KMS-11 (cell line): ENCODE data around the gene DHRS13.

Experiments used
- H2AFZ ChIP-seq: fragments of 200-600 bp; sonication (generic); 2 replicates; pipeline ENCODE4 v1.6.1; 2016; ENCODE audit warnings: antibody characterized with exemption, mixed run types, low read depth
- H3K27ac ChIP-seq: fragments of 200-600 bp; sonication (generic); 2 replicates; pipeline ENCODE4 v1.6.1; 2016; ENCODE audit warnings: mild to moderate bottlenecking, mixed run types
- H3K27me3 ChIP-seq: fragments of 200-600 bp; sonication (generic); 2 replicates; pipeline ENCODE4 v1.6.1; 2017; ENCODE audit warnings: mild to moderate bottlenecking, low read depth, mixed run types, moderate library complexity; ENCODE audit not compliant: insufficient read depth
- H3K36me3 ChIP-seq: fragments of 200-600 bp; sonication (generic); 2 replicates; pipeline ENCODE4 v1.6.1; 2017; ENCODE audit warnings: mild to moderate bottlenecking, mixed run types; ENCODE audit not compliant: insufficient read depth
- H3K4me1 ChIP-seq: fragments of 200-600 bp; sonication (generic); 2 replicates; pipeline ENCODE4 v1.6.1; 2016; ENCODE audit warnings: mild to moderate bottlenecking, low read depth, mixed run types; ENCODE audit not compliant: poor library complexity, severe bottlenecking
- H3K4me2 ChIP-seq: fragments of 200-600 bp; sonication (generic); 2 replicates; pipeline ENCODE4 v1.7.0; 2016; ENCODE audit warnings: mild to moderate bottlenecking, mixed run types
- H3K4me3 ChIP-seq: fragments of 200-600 bp; sonication (generic); IDR thresholded peaks from 2 replicates; pipeline ENCODE4 v1.6.1; 2017; ENCODE audit warnings: low read depth, low read length, mixed read lengths; ENCODE audit not compliant: insufficient read depth
- H3K79me2 ChIP-seq: fragments of 200-600 bp; sonication (generic); 2 replicates; pipeline ENCODE4 v1.6.1; 2016; ENCODE audit warnings: low read depth, mixed run types; ENCODE audit not compliant: insufficient read depth
- H3K9ac ChIP-seq: fragments of 200-600 bp; sonication (generic); 2 replicates; pipeline ENCODE4 v1.6.1; 2016; ENCODE audit warnings: mild to moderate bottlenecking, mixed run types
- H4K20me1 ChIP-seq: fragments of 200-600 bp; sonication (generic); 2 replicates; pipeline ENCODE4 v1.6.1; 2016; ENCODE audit warnings: mild to moderate bottlenecking, mixed run types; ENCODE audit not compliant: insufficient read depth
- TF ChIP-seq, protein P1 (sequence below): fragments of 200-600 bp; sonication (generic); conservative IDR thresholded peaks from 2 replicates; pipeline ENCODE4 v1.6.1; 2017; ENCODE audit warnings: low read depth, mild to moderate bottlenecking, antibody characterized with exemption, low read length, moderate library complexity, mixed read lengths

DHRS13 gene

DNA sequence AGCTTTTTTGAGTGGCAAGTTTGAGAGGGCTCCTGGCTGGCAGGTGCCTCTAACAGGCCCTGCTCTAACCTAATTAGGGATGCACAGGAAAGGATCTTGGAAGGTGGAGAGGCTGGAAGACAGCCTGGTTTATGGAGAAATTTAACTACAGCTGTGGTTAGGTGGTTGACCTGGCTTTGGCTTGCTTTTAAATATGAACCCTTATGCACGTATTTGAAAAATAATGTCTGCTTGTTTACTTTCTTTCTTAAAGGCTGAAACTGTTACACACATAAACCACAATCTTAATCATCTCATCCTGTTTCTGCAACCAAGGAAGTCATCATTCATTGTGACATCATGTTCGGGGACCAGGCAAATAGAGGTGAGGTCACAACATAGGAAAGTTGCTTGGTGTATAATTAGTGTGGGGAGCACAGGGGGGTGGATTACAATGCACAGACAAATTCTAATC lies 23.1 kb upstream of the DHRS13 start:
- Histone ChIP-seq H3K36me3 (peaks cover 12% of the 10 kb centered on the region; the same call in 1 of the 2 replicates), H4K20me1 (no peaks in the 10 kb centered on the region; the same call in 1 of the 2 replicates), H3K79me2 (peaks cover 59% of the 10 kb centered on the region; the same call in 1 of the 2 replicates), H3K27me3 (no peaks in the 10 kb centered on the region), H3K9ac (no peak overlapping the region), H2AFZ (no peak overlapping the region), H3K27ac (peak overlapping the region; percentile 1; the same call in 1 of the 2 replicates), H3K4me2 (peak overlapping the region; percentile 54; the same call in 1 of the 2 replicates), H3K4me3 (no peak overlapping the region), H3K4me1 (peaks cover 61% of the 10 kb centered on the region)
- TF ChIP-seq, protein P1, sequence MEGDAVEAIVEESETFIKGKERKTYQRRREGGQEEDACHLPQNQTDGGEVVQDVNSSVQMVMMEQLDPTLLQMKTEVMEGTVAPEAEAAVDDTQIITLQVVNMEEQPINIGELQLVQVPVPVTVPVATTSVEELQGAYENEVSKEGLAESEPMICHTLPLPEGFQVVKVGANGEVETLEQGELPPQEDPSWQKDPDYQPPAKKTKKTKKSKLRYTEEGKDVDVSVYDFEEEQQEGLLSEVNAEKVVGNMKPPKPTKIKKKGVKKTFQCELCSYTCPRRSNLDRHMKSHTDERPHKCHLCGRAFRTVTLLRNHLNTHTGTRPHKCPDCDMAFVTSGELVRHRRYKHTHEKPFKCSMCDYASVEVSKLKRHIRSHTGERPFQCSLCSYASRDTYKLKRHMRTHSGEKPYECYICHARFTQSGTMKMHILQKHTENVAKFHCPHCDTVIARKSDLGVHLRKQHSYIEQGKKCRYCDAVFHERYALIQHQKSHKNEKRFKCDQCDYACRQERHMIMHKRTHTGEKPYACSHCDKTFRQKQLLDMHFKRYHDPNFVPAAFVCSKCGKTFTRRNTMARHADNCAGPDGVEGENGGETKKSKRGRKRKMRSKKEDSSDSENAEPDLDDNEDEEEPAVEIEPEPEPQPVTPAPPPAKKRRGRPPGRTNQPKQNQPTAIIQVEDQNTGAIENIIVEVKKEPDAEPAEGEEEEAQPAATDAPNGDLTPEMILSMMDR: no peak

DNA sequence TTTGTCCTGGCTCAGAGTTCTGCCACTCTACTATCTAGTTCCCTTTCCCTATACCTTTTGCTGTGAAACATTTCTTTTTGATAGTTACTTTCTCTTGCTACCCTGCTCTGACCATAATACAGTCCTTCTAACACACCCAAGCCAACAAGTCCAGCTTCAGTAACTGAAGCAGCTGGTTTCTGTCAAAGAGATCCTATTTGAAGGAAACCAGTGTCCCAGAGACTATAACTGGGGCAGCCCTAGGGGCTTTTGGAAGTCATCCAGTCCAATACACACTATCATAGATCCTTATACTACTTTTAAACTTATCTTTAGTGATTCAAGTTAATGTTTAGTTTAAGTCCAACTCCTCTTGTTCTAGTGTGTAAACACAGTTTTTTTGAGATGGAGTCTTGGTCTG lies 17.3 kb upstream of the DHRS13 start:
- peaks cover 29% of the 10 kb centered on the region; the same call in 1 of the 2 replicates for H3K36me3 ChIP-seq
- TF ChIP-seq, protein P1: no peak
- H3K79me2 ChIP-seq: peaks cover 9% of the 10 kb centered on the region; the same call in 1 of the 2 replicates

DNA sequence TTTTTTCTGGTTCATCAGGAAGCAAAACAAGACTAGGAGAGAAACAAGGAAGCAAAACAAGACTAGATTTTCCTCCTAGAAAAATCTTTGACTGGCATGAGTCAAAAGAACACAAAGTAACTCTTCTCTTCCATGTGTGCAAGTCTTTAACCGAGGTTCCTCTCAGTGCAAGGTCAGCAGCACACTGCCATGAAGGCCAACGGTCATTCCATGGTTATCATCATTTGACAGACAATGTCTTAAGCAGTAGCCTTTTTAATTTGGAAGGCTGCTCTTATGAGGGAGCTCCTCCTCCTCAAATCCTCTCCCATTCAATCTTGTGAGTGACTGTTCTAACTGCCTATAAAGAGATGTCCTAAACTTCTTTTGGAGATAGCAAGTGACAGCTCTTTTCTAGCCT lies 15.4 kb upstream of the DHRS13 start:
- TF ChIP-seq, protein P1: no peak

More for the DNA sequence above, 17.3 kb upstream of the DHRS13 start:
- Histone ChIP-seq H3K27me3 (no peaks in the 10 kb centered on the region), H2AFZ (no peak overlapping the region), H3K4me1 (peaks cover 12% of the 10 kb centered on the region), H3K4me3 (no peak overlapping the region), H3K4me2 (no peak overlapping the region), H3K9ac (no peak overlapping the region), H3K27ac (no peak overlapping the region), H4K20me1 (peaks cover 5% of the 10 kb centered on the region; the same call in 1 of the 2 replicates)

DNA sequence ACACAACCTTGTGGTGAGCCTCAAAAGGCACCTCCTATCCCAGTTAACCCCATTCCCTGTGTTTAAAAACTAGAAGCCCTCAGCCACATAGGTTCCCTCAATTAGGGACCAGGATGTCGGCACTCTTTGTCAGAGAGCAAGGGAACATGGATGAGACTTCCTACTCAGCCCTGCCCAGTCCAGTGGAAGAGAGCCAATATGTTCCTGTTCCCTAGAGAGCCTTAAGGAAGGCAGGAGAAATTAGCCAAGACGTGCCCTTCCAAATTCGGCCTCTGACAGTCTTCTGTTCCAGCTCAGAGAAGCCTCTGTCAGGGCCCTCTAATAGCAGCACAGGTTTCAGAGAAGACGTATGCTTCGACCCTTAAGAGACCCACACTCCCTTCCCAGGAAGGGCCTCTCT lies 14.6 kb upstream of the DHRS13 start:
- H3K4me2 ChIP-seq: no peak overlapping the region
- no peak overlapping the region for H3K27ac ChIP-seq
- no peaks in the 10 kb centered on the region for H3K79me2 ChIP-seq
- H3K27me3 ChIP-seq: no peaks in the 10 kb centered on the region
- H3K36me3 ChIP-seq: peaks cover 27% of the 10 kb centered on the region; the same call in 1 of the 2 replicates
- no peak overlapping the region for H2AFZ ChIP-seq
- TF ChIP-seq, protein P1: no peak
- H3K9ac ChIP-seq: no peak overlapping the region
- peaks cover 8% of the 10 kb centered on the region for H3K4me1 ChIP-seq
- no peak overlapping the region for H3K4me3 ChIP-seq
- H4K20me1 ChIP-seq: peaks cover 5% of the 10 kb centered on the region; the same call in 1 of the 2 replicates

More for the DNA sequence above, 15.4 kb upstream of the DHRS13 start:
- Histone ChIP-seq H4K20me1 (peaks cover 5% of the 10 kb centered on the region; the same call in 1 of the 2 replicates), H3K27me3 (no peaks in the 10 kb centered on the region), H3K9ac (no peak overlapping the region), H3K79me2 (no peaks in the 10 kb centered on the region), H3K27ac (no peak overlapping the region), H2AFZ (no peak overlapping the region), H3K4me3 (no peak overlapping the region), H3K4me1 (peaks cover 8% of the 10 kb centered on the region), H3K4me2 (no peak overlapping the region), H3K36me3 (peaks cover 33% of the 10 kb centered on the region; the same call in 1 of the 2 replicates)
